ENCODE results near the gene TIMELESS.
"Not testable (repeated sequence)": the region's sequence is repeated elsewhere in the genome, so short reads cannot be mapped to it uniquely, and the experiment has no call there.

TIMELESS gene

GRCh38 chr12:56448860-56449621 is at the start of gene TIMELESS:
TIMELESS (minus strand) TSS chr12:56449426; CDS start chr12:56434170, 15,256 bp downstream.
- peak; percentile 82 for DNase-seq (ENCODE audit: low spot score)

GRCh38 chr12:56498126-56498902 is 49.1 kb upstream of the TIMELESS start:
- not testable (repeated sequence) for DNase-seq (ENCODE audit: low spot score)

GRCh38 chr12:56496704-56497103 is 47.5 kb upstream of the TIMELESS start:
- DNase-seq (ENCODE audit: low spot score), result peak; percentile 15

GRCh38 chr12:56494481-56494880 is 45.3 kb upstream of the TIMELESS start:
- DNase-seq (ENCODE audit: low spot score), result not testable (repeated sequence)

- not testable (repeated sequence) for DNase-seq (ENCODE audit: low spot score)
Measured at GRCh38 chr12:56494106-56494415, 44.8 kb upstream of the TIMELESS start.

- DNase-seq (ENCODE audit: low spot score), result not testable (repeated sequence)
Measured at GRCh38 chr12:56493409-56494105, 44.3 kb upstream of the TIMELESS start.

- no peak for DNase-seq (ENCODE audit: low spot score)
Measured at GRCh38 chr12:56490360-56490759, 41.1 kb upstream of the TIMELESS start.

- peak; percentile 81 for DNase-seq (ENCODE audit: low spot score)
Measured at GRCh38 chr12:56488041-56488955, 39.1 kb upstream of the TIMELESS start, which contains the start of gene GLS2. GLS2 (minus strand) TSS chr12:56488161; CDS start chr12:56488118, 43 bp downstream.

GRCh38 chr12:56487448-56488040 is 38.3 kb upstream of the TIMELESS start:
- DNase-seq (ENCODE audit: low spot score), result peak; percentile 17

GRCh38 chr12:56486694-56487093 is 37.5 kb upstream of the TIMELESS start:
- no peak for DNase-seq (ENCODE audit: low spot score)

GRCh38 chr12:56484566-56484965 is 35.3 kb upstream of the TIMELESS start:
- no peak for DNase-seq (ENCODE audit: low spot score)

- DNase-seq (ENCODE audit: low spot score), result no peak
Measured at GRCh38 chr12:56479625-56480024, 30.4 kb upstream of the TIMELESS start.

GRCh38 chr12:56477521-56478225 is 28.4 kb upstream of the TIMELESS start:
- no peak for DNase-seq (ENCODE audit: low spot score)

GRCh38 chr12:56476972-56477432 is 27.8 kb upstream of the TIMELESS start:
- no peak for DNase-seq (ENCODE audit: low spot score)

GRCh38 chr12:56476143-56476542 is 26.9 kb upstream of the TIMELESS start:
- DNase-seq (ENCODE audit: low spot score), result no peak

- DNase-seq (ENCODE audit: low spot score), result no peak
Measured at GRCh38 chr12:56474389-56474788, 25.2 kb upstream of the TIMELESS start.

- no peak for DNase-seq (ENCODE audit: low spot score)
Measured at GRCh38 chr12:56469007-56469930, 20.0 kb upstream of the TIMELESS start.

- peak; percentile 92 for DNase-seq (ENCODE audit: low spot score)
Measured at GRCh38 chr12:56468216-56469006, 19.2 kb upstream of the TIMELESS start, which contains the start of gene SPRYD4. SPRYD4 (plus strand) TSS chr12:56468578; CDS start chr12:56468592, 14 bp downstream.

Measured in CD4-positive, alpha-beta T cell treated with Interleukin-6 at 100 ng/mL for 8 hours (primary cell).